GM21447 (cell line): Measurements from ENCODE around the gene RCBTB2.

Experiments
- ATAC-seq: cut with Tn5 transposase; IDR thresholded peaks from one replicate; pipeline ENCODE4 v1.9.1; 2021; ENCODE audit not compliant: unreplicated experiment

The RCBTB2 gene

GRCh38 chr13:48496271-48497161 is 36.4 kb downstream of the RCBTB2 start:
- no peak for ATAC-seq

DNA sequence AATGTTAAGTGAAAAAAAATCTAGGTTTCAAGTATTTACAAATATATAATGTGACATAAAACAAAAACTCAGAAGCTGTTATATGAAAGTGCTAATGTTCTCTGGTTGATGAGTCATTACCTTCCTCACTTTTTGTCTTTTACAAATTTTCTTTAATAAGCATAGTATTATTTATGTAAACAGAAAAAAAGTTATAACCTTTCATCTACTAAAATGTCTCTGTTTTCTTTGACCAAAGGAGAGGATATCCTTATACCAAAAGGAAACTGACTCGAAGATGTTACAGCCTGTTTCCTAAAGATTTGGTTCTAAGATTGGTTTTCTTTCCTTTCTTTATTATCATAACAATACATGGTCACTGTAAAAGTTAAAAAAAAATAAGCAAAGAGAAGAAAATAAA is 38.0 kb downstream of the RCBTB2 start:
- no peak for ATAC-seq

DNA sequence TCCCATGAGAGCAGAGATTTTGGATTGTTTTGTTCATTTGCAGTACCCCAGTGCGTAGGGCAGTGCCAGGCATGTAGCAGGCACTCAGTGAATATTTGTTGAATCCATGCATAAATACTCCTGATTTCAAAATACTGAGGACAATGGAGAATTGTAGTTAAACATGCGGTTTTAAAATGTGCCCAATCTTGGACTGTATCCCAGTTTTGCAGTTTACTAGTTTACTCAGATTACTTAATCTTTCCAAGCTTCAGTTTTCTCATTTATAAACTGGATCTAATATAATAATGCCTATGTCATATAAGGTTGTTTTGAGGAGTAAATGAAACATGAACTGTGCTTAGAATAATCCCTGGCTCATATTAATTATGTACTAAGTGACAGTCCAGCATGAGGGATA is 39.0 kb downstream of the RCBTB2 start:
- ATAC-seq = no peak

DNA sequence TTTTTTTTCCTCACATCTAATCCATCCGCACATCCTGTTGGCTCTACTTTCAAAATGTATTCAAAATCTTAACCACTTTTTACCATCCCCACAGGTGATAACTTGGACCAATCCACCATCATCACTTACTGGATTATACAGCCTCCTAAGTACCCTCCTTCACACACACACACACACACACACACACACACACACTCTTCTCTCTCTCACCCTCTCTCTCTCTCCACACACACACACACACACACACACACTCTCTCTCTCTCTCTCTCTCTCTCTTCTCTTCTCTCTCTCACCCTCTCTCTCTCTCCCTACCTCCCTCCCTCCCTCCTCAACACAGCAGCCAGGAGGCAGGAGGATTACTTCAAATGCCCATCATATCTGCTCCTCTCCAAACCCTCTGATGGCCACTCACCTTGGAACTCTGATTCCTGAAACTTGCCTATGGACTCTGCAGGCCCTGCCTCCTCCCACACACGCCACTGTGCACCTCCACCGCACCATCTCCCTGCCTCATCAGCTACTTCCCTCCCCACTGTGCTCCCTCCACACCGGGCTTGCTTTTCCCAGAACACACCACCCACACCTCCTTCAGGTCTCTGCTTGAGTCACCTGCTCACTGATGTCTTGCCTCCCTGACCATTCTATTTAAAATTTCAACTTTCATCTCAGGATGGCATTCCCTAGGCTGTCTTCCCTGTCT is 39.7 kb downstream of the RCBTB2 start:
- ATAC-seq = no peak

- peak; percentile 81 for ATAC-seq
These were observed 40.3 kb downstream of the RCBTB2 start for GRCh38 chr13:48492470-48493065.

GRCh38 chr13:48492096-48492440 is 40.8 kb downstream of the RCBTB2 start:
- ATAC-seq = peak; percentile 48

- no peak for ATAC-seq
These were observed 41.3 kb downstream of the RCBTB2 start for GRCh38 chr13:48491423-48492095.

DNA sequence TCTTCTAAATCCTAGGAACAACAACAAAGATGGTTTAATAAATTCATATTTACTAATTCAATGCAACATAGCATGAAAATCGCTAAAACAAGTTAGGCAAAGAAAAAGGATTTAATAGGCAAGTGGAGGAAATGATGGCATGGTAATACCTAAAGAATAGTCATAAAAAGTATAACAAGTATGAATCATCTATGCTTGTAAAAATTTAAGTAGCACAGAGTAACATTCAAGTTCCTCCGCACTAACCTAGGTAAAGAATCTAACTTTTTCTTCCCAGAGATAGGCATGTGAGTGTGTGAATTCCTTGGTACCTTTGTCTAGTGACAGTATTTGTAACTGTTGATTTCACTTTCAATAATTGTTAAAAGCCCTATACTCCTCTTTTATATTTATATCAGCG is 42.6 kb downstream of the RCBTB2 start:
- ATAC-seq = no peak

- no peak for ATAC-seq
These were observed 43.2 kb downstream of the RCBTB2 start for GRCh38 chr13:48489666-48490065.

GRCh38 chr13:48488995-48489394 is 43.9 kb downstream of the RCBTB2 start:
- no peak for ATAC-seq

DNA sequence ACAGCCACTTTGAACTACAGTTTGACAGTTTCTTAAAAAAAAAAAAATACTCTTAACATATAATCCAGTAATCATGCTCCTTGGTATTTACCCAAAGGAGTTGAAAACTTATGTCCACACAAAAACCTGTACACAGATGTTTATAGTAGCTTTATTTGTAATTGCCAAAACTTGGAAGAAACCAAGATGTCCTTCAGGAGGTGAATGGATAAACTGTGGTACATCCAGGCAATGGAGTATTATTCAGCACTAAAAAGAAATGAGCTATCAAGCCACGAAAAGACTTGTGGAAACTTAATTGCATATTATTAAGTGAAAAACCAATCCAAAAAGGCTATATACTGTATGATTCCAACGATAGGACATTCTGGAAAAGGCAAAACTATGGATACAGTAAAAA is 44.9 kb downstream of the RCBTB2 start:
- ATAC-seq = no peak

DNA sequence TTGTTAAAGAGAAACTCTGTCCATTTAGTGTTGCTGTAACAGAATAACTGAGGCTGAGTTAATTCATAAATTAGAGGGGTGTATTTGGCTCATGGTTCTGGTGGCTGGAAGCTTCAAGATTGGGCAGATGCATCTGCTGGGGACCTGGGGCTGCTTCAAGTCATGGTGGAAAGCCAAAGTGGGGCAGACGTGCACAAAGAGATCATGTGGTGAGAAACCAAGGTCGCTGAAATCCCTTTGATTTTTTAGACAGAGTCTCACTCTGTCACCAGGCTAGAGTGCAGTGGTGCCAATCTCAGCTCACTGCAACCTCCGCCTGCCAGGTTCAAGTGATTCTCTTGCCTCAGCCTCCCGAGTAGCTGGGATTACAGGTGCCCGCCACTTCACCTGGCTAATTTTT is 46.0 kb downstream of the RCBTB2 start:
- ATAC-seq = no peak

DNA sequence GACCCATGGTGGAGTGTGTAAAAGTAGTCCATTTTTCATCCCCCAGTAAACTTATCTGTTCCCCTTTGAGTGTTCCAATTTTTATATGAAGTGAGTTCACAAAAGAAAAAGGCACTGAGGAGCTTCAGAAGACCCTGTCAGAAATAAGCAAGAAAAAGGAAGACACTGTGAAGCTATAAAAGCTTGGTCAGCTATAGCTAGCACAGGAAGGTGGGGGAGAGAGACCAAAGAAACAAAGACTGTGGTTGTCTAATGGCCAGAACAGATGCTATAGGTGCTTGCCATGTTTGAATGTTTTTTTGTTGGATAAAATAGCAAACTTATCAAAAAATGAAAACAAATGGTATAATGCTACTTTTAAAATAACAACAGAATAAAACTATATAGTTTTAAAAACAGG is 46.5 kb downstream of the RCBTB2 start:
- no peak for ATAC-seq

GRCh38 chr13:48485432-48485831 is 47.4 kb downstream of the RCBTB2 start:
- ATAC-seq = no peak

- no peak for ATAC-seq
These were observed 49.3 kb downstream of the RCBTB2 start for GRCh38 chr13:48483575-48483974.

DNA sequence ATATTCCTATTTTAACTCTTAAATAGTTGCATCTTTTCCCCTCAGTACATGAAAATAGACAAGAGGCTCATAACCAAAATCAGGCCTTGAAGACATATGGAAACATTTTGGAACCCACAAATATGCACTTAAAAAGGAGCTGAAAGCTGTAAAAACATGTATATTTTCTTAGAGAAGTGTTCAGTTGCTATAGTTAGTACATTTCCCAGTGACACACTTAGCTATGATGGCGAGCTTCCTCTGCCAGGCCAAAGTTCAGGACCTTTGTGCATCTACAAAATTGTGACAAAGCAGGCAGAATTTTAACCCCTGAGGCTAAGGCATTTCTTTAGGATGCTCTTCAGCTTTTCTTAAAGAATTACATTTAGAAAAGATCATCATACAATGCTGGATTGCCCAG is 54.5 kb downstream of the RCBTB2 start:
- no peak for ATAC-seq

- ATAC-seq = peak; percentile 56
These were observed 55.6 kb downstream of the RCBTB2 start for GRCh38 chr13:48477191-48477855.

DNA sequence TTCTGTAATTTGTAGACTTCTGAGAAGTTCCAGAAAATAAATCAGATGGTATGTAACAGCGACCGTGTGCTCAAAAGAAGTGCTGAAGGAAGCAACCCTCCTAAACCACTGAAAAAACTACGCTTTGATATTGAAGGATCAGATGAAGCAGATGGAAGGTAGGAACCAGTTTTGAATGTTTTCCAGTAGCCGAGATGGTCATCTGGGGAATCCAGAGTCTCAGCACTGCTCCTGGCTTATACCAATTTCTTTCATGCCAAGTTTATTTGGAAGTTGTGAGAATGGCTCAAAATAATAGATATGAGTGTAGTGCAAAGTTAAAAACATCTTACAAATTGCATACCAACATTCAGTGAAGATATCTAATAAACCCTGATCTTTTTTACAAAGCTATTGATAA is 56.2 kb downstream of the RCBTB2 start:
- ATAC-seq = no peak

DNA sequence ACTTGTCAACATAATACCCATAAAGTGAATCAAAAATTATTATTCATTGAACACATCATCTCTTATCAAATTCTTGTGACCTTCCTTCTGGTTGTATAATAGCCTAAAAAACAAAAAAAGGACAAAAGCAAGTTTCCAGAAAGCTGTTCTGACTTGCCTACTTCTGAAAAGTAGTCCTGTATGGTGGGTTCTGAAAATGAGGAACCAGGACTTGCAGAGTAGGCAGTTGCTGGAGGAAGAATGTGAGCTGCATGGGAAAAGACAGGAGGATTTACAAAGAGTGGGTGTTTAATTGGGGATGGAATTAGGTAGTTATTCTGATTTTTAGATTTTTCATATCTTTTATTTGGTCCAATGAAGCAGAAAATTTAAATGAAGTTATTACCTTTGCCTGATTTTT is 56.7 kb downstream of the RCBTB2 start:
- no peak for ATAC-seq

DNA sequence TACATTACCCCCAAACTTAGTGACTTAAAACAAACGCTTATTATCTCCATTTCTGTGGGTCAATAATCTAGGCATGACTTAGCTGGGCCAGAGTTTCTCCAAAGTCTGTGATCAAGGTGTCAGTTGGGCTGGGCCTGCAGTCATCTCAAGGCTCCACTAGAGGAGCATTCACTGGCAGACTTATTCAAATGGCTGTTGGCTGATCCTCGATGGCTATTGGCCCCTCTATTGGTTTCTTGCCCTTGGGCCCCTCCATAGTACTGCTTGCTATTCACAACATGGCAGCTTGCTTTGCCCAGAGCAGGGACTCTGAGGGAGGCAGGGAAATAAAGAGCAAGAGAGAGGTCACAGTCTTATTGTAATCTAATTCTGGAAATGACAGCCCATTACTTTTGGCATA is 57.6 kb downstream of the RCBTB2 start:
- ATAC-seq = no peak
